Measurements from ENCODE around the gene DENND4B.

DNA sequence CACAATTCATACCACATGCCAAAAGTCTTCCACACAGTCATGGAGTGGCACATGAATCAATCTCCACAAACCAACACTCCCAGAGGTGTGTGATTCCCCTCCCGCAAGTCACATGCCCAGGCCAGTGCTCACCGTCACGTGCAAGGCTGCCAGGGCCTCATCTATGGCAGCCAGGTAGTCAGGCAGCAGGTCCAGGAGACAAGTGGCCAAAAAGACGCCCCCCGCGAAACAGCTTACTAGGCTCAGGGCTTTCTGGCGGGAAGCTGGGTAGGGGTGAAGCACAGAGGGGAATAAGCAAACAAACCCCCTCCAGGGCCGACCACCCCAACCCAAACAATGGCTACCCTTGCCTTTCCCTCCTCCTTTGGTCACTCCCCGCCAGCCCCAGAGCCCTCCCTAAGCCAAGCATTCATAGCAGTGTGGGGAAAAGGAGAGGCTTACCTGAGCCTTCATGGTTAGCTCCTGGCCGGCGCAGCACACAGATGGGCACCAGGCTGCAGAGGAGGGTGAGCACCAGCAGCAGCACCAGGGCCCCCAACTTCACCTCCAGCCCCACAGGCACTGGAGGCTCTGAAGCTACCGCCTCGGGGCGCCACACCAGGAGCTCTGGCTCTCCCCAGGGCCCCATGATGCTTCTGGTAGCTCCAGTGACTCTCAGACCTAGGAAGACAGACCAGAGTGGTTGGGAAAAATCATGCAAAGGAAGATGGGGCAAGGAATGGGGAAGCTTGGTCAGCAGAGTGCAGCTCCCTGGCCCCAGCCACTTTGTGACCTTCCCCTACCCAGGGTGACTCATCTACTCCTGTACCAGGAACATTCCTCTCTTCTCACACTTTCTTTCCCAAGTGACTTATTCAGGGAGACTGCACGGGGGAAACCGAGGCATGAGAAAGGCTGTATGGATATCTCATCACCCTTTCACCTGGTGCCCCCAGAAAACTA is 15.8 kb upstream of the DENND4B start:
- TF ChIP-seq, protein P1, sequence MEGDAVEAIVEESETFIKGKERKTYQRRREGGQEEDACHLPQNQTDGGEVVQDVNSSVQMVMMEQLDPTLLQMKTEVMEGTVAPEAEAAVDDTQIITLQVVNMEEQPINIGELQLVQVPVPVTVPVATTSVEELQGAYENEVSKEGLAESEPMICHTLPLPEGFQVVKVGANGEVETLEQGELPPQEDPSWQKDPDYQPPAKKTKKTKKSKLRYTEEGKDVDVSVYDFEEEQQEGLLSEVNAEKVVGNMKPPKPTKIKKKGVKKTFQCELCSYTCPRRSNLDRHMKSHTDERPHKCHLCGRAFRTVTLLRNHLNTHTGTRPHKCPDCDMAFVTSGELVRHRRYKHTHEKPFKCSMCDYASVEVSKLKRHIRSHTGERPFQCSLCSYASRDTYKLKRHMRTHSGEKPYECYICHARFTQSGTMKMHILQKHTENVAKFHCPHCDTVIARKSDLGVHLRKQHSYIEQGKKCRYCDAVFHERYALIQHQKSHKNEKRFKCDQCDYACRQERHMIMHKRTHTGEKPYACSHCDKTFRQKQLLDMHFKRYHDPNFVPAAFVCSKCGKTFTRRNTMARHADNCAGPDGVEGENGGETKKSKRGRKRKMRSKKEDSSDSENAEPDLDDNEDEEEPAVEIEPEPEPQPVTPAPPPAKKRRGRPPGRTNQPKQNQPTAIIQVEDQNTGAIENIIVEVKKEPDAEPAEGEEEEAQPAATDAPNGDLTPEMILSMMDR (IDR thresholded peaks at IDR 0.05 in 2 of 3, conservative IDR thresholded peaks at IDR 0.05 in 1 of 3; ENCODE audit: control insufficient read depth in 2 of 3, extremely low read depth in 1 of 3, insufficient read depth in 1 of 3, low read depth in 3 of 3, low read length in 3 of 3) = 0 out of 6 replicates have a peak, but pooled peaks of 2 of the 3 experiments have one; percentile 13
- no peak for TF ChIP-seq CHD4 (IDR thresholded peaks at IDR 0.05)
- TF ChIP-seq EZH2 (IDR thresholded peaks at IDR 0.05; ENCODE audit: borderline replicate concordance, control insufficient read depth, low read depth, low read length) = no peak
- no peak for TF ChIP-seq HDAC6 (IDR thresholded peaks at IDR 0.05; ENCODE audit: unreplicated experiment)
- no peak for TF ChIP-seq NBN (IDR thresholded peaks at IDR 0.05)
- TF ChIP-seq POLR2A (IDR thresholded peaks at IDR 0.05; ENCODE audit: low read depth, low read length) = no peak
- TF ChIP-seq CHD2 (IDR thresholded peaks at IDR 0.05; ENCODE audit: borderline replicate concordance, low read depth, low read length) = no peak

All from GM12878 (cell line).